Right forelimb (tissue), 1 donor: ENCODE data around the gene CHID1.

ENCODE experiments used
- DNase-seq: peaks from one replicate; pipeline ENCODE4 v3.0.0-alpha.2; 2018

The CHID1 gene

DNA sequence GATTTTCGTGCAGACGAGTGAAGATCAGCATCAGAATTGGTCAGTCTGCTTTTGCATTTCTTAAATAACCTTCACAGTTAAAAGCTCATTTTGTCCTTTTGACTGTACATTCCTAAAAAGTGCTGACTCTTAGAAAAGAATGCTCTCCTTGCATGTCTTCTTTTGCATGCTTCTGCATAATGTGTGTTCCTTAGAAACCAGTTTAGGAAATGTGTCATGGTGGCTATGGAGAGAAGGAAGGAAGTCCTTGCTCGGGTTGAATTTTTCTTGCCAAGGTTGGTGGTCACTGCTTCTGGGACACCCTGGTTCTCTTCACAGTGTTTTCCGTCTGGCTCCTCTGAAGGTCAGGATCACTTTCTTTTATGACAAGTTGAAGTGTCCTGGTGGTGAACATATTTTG, 21.8 kb upstream of the CHID1 start:
- no peak for DNase-seq

DNA sequence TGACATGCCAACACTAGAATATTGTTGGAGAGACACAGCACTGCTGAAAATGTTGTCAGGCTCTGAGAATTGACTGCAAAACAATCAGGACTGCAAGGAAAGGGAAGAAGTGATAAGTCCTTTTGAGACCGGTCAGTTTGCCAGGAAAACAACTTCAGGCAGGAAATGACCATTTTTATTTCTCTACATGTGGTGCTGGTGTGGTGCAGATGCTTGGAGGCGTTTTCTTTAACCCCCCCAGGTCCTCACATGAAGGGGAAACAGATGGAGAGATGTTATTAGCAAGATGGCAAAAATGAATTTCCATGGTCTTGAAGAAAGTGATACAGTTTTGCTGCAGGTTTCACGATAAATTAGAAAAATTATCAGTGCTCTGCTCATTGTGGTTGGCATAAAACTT, 20.8 kb upstream of the CHID1 start:
- no peak for DNase-seq

DNA sequence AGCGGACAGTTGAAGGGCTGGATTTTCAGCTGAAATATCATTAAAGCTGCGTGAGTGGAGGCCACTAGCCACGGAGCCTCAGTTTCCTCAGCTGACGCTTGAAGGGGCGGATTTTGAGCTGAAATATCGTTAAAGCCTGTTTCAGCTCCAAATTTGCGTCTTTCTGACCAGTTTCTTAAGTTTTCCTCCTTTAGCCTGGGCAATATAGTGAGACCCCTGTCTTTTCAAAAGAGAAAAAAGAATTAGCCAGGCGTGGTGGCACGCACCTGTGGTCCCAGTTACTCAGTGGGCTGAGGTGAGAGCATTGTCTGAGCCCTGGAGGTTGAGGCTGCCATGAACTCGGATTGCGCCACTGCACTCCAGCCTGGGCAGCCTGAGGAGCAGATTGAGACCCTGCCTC, 18.8 kb upstream of the CHID1 start:
- DNase-seq = no peak

DNA sequence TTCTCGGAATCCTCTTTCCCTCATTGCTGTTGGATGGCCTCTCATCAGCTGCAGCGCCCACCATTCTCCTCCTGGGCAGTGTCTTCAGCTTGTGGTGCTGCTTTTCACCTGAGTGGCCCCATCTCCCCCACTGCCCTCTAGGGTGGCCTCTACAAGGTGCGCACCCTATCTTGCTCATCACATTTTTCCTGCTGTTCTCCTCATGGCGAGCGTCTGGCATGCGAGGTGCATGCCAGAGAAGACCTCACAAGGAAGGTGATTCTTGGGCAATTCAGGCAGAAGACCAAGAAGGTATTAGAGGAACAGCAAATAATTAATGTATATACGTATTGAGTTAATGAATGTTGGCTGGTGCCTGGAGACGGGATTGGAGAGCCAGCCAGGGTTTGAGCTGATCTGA, 18.2 kb upstream of the CHID1 start:
- DNase-seq = no peak

DNA sequence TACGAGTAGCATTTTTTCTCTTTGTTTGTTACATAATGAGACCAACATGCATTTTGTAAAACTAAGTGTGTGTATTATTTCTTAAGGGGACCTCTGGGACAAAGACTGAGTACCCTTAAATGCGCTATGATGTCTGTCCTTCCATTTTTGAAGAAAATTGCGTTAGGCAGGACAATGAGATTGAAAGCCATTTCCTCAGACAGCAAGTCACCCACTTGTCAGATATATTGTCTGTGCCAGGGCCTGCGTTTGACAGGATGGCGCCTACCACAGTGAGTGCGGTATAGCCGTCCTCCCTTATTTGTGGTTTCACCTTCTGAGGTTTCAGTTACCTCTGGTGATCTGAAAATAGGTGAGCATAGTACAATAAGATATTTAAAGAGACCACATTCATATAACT, 17.3 kb upstream of the CHID1 start:
- no peak for DNase-seq

DNA sequence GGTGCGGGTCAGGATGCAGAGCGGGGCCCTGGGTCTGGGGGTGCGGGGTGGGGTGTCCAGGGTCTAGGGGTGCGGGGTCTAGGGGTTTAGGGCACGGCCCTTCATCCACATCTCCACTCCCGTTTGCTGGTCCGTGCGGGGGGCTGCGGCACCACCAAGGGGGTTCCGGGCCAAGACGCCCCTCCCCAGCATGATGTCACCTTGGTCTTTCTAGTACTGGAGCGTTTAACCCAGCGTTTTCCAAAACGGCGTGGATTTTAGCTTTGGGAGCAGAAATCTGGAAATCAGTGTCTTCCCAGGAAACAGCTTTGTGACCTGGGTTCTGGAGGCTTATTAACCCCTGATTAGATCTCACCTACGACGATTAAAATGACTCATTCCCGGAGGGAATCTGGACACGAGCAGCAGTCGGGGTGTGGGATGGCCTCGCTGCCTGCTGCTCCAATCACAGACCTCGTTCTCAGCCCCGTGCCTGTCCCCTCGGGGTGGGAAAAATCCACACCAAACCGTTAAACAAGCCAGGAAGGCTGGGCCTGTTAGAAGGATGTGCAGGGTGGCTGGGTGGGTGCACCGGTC, 15.8 kb upstream of the CHID1 start:
- DNase-seq = peak; percentile 63

DNA sequence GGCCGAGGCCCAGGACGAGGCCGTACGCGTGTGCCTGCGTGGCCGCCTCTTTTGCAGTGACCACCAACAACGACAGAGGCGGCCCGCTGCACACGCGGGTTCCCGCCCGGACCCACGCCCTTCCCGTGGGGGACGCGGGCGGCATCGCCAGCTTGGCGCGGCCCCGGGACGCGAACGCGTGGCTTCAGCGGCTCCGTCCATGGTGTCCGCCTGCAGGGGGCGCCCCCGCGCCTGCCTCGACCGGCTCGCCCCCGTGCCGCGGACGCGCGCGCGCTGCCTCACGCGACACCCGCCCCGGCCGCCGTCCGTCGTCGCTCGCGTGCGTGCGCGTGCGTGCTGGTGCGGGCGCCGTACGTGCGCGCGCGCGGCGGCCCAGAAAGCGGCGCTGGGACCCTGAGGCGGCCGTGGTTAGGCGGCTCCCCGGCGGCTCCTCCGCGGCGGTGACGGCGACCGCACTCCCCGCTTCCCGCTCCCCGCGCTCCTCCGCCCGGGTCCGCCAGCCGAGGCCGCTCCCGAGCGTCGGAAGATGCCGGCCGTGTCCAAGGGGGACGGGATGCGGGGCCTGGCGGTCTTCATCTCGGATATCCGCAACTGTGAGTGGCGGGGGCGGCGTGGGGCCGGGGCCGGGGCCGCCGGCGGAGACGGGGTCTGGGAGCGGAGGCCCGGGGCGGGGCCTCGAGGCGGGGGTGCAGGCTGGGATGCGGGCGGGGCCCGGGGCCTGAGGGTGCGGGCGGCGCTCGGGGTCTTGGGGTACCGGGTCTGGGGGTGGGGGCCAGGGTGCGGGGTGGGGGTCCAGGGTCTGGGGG, 15.1 kb upstream of the CHID1 start, which contains the start of gene AP2A2:
Gene AP2A2, plus strand, starts transcription at position 375 of the 806 bp plus-strand sequence. Its CDS starts 152 bp downstream, at position 527.
- DNase-seq = peak; percentile 93

DNA sequence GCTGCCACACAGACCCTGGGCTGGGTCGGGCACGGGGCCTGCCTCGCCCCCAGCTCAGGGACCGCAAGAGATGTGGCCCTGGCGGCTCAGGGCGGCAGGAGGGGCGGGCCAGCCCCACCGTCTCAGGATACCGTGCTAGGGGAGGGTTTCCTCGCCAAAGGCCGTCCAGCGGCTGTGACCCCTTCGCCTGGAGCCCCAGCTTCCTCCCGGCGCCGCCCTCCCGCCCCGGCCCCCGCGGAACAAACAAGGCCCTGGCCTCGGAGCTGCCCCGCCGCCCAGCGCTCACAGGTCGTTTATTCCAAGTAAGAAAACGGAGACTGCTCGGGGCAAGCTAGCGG, 14.5 kb upstream of the CHID1 start:
- DNase-seq = no peak

DNA sequence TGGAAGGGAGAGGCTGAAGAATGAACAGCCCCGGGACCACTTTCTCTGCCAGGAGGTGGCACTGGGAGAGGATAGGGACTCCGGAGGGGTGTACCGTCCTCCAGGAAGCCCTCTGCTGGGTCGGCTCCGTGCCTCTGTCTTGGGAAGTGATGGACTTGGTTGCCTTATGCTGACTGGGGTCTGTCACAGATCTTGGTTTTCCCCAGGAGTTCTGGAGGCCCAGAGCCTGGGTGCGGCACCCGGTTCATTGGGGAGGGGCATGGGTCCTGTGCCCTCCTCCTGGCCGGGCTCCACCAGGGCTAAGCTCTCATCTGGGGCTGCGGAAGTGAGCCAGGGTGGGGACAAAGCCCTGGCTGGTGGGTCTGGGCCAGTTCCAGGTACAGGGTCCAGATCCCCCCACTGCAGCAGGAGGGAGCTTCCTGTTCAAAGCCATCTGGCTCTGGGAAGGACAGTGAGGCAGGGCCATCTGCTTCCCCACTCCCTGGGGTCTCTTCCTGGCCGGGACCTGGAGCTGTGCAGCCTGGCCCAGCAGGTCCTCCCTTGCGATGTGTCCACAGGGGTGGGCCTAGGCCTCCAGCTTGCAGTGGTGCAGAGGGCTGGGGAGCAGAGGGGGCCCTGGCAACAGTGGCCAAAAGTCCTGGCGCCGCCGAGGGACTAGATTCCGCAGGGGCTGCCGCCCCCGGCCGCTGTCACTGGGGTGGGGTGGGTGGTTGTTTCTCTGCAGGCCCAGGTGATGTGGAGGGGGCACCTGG, 14.0 kb upstream of the CHID1 start:
- no peak for DNase-seq

DNA sequence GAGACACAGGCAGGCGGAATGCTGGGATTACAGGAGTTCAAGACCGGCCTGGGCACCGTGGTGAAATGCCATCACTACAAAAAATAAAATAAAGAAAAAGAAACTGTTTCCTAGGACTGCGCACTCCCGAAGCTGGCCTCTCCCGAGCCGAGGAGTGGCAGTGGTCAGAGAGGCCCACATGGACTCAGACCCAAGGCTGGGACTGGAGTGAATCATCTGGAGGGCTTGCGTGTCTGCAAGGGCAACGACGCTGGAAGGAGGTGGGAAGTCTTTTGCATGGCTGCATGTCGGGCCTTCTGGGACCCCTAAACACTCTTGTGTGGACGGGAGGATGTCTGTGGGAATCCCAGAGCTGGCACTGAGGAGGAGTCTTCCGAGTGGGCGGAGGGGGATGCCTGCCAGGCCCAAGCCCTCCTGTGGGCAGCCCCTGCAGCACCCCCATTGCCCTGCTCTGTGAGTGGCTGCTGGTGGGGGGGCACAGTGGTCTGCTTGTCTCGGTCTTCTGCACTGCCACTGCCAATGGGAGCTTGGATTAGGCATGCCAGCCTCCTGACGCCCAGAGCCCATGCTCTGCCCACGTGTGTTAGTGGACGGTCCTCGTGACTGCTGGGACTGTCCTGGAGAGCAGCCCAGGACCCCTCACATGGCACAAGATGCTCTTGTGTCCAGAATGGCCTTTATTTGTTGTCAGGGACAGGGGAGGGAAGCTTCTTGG, 13.2 kb upstream of the CHID1 start:
- no peak for DNase-seq

DNA sequence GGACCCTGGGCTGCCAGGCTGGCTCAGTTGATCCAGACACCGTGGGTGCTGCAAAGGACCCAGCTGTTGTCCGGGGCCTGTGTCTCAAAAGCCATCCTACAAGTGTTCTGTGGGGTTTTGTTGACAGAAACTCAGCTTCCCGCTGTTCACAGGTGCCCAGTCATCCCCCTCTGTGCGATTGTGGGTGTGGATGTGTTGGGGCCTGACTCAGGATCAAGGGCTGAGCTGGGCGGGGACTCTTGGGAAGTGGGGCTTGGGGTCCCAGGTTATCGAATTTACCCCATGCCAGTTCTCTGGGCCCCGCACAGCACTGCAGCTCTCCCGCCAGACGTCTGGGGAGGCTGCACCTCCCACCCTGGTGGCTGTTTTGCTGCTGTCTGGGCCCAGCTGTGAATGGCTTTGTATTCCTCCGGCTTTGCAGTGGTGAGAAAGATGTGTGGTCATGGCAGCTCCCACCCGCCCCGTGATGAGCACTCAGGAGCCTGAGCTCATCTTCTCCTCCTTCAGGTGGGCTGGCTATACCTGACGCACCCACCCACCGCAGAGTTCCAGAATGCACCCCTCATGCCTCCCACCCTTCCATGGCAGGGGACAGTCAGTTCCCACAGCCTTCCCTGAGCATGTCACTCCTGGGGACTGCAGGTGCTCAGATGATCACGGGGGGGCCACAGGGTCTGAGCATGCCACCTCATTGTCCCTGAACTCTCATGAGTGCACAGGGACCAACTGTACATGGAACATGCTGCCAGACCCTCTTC, 11.5 kb upstream of the CHID1 start:
- DNase-seq = no peak

DNA sequence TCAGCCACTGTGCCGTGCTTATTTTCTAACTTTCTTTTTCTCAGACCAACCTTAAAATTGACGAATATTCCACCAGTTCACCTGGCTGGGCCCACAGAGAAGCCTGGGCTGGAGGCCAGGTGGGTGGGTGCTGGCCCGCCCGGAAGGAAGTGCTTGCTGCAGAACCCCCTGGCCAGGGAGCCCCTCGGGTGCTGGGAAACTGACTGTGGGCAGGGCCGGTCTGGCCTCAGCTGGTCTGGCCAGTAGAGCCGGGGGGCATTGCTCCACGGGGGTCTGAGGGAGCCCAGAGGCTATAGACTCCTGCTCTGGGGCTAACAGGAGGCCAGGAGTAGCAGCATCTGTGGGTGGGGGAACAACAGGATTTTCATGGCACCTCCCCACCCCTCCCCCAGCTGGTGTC, 6.8 kb upstream of the CHID1 start:
- no peak for DNase-seq

DNA sequence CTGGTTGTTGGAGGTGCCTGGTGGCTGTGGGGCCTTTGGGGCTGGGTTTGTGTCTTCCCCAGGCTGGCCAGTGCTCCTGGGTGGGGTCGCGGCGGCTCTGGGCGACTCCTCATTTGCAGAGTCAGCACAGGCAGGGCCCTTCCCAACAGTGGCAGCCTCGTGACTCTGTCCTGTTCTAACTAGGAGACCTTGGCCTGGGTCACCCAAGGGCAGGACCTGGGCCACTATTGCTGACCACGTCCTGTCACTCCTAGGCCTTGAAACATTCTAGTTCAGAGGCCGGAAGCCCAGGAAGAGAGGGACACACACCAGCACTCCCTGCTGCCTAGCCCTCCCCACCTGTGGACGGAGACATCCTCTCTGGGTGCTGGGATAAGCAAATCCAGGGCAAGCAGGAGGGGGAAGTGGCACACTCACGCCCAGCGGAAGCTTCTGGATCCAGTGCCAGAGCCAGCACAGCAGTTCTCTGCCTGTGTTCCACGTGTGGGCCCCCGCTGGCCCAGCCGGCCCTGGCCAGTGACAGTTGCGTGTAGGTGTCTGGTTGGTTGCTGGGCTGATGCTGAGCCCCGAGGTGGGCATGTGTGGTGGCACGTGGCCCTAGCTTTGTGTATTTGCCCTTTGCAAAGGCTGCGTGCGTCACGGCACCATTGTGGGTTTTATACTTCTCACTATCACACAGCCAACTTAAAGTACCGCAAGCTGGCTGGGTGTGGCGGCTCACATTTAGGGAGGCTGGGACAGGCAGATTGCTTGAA, 4.3 kb upstream of the CHID1 start:
- DNase-seq = no peak

DNA sequence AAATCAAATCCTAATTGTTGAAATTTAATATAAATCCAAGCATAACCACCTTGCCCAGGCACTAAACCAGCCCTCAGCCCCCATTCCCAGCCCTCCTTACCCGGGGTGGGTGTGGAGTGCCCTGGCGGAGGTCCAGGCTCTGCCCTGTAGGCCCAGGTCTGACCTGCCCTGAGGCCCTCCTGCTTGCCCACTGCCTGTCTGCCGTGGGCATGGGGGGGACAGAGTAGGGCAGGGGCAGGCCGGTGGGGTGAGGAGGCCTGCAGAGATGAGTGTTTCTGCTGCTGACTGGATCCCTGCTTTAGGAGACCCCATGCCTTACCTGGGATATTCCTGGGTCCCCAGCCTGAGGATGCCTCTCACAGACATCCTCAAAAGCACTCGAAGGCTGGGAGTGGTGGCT, 3.6 kb upstream of the CHID1 start:
- no peak for DNase-seq

DNA sequence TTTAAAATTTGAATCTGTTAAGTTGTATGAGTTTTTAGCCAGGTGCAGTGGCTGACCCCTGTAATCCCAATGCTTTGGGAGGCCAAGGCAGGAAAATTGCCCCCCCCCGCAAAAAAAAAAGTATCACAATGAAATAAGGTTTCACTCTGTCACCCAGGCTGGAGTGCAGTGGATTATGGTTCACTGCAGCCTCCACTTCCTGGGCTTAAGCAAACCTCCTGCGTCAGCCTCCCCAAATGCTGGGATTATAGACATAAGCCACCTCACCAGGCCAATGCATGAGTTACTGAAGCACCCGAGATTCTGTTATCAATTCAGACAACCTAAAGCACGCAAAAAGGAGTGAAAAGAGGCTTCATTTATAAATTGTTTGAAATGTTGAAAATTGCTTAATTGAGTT, 2.4 kb upstream of the CHID1 start:
- DNase-seq = no peak

DNA sequence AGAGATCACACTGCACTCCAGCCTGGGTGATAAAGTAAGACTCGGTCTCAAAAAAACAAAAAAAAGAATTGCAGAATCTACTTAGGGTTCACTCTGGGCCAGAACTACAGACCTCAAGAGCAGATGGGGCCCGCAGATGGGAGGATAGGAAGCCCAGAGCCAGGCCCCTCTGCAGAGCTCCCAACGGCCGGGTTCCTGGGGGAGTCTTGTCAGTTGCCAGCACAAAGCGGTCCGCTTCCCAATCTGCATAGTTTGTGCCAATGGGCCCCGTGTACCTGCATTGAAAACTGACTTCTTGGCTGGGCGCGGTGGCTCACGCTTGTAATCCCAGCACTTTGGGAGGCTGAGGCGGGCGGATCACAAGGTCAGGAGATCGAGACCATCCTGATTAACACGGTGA, 1.7 kb upstream of the CHID1 start:
- no peak for DNase-seq

DNA sequence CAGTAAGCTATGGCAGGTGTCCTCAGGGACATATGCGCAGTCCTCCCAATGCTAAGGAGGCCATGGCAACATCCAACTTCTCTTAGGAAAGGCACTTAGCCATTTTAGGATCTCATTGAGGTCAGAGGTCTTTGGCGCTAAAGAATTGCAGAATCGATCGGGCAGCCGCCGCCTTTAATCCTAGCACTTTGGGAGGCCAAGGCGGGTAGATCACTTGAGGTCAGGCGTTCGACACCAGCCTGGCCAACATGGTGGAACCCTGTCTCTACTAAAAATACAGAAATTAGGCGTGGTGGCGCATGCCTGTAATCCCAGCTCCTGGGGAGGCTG, 1.2 kb upstream of the CHID1 start:
- no peak for DNase-seq

DNA sequence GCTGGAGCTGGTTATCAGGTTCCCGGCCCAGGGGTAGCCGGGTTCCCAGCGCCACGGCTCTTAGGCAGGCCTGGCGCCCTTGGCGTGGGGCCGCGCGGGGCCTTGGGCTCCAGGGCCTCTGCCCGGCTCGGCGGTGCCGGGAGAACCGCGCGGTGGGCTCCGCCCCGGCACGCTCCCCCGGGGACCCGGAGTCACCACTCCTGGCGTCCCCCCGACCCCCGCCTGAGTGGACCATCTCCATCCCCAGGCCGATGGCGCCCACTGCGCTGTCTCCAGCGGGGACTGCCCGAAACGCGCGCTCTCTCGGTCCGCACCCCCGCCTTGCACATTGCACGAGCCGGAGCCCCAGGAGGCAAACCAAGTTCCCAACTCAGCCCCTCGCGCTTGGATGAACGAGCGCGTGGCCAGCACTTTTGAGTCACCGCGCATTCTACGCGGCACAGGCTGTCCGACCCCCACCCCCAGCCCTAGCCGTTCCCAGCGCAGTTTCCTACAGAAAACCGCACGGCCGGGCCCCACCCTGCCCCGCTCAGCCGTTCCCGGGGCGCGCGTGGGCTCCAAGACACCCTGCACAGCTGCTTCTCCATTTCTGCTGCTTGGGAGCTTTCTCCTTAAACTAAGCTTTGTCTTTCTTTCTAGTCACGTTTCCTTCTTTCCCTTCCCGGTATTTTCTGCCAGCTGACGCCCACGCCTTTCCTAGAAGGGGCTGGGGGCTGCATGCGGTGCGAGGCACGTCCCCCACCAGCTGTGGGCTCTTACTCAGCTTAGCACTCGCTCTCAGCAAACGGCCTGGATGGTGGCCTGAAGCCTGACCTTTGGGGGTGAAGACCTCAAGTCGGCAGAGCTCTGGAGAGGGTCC, 650 bp upstream of the CHID1 start:
- no peak for DNase-seq

DNA sequence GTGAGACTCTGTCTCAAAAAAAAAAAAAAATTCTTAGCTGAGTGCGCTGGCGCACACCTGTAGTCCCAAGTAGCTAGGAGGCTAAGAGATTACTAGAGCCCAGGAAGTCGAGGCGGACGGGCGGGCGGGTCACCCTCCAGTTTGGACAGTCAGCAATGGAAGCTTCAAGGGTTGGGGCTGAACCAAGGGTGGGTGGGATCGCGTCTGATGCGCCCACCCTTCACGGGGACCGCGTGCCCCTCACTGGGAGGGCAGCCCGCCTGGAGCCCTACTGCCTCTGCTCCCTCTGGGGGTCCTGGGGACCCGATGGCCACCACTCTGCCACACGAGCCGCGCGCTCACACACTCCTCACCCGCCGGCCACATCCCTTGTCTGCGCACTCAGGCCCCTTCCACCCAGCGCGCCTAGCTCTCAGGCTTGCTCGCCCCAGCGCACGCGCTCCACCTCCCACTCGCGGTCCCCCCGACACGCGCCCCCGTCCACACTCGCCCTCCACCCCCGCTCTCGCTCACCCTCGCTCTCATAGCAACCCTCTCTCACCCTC, 494 bp downstream of the CHID1 start:
- DNase-seq = no peak

DNA sequence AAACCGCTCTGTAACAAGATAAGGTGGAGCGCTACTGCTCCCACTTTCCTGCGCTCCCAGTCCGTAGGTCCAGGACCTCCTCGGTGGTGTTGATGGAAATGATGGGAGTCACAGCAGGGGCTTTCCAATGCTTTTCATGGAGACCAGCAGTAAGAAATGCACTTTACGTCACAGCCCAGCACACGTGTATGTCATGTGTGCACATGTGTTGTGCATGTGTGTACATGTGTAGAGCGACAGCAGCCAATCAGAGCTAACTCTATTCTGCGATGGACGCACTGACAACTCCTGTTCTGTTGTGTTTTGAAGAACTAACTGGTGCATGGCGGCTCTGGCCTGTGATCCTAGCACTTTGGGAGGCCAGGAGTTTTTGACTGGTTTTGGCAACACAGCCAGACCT, 1.2 kb downstream of the CHID1 start:
- no peak for DNase-seq

DNA sequence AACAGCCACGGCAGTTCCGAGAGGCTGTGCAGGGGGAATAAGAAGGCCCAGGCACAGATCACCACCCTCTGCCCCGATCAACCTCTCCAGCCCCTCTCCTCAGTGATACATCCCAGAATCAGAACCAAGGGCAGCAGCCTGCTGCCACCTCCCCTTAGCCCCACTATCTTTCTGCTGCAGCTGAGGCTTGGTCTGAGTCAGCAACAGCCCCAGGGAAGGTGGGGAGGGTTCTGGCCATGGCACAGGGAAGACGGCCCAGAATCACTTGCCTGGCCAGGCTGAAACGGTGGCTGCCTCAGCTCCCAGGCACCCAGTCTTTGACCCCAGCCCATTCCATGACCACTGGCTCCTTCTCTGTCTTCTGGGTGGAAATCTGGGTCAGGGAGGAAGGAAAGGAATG, 2.3 kb downstream of the CHID1 start:
- DNase-seq = no peak
